ENCODE measurements around the gene RILP.

RILP gene

DNA sequence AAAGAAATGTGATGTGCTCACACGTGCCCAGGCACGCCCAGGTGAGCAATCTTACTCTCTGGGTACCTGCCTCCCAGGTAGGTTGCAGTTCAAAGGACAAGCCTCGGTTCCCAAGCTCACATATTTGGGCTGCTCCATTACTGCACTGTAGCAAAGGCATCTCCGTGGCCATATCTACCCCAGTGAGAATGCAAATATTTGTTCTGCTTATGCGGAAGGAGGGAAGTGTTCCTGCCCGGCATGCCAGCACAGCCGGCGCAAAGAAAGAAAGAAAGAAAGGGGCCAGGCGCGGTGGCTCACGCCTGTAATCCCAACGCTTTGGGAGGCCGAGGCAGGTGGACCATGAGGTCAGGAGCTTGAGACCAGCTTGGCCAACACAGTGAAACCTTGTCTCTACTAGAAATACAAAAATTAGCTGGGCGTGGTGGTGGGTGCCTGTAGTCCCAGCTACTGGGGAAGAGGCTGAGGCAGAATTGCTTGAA is 51.8 kb downstream of the RILP start:
- no peak for DNase-seq

Data from T-helper 2 cell (primary cell).